ENCODE results near the gene SKOR1. TPM values are rescaled to one million over a fixed set of nuclear protein-coding genes. Genes with fewer than 3 reads are reported as not detected.

SKOR1 gene
- 0.24 TPM for polyA plus RNA-seq (2013, experiment 1 of 2)
- 0.21 TPM for polyA plus RNA-seq (2013, experiment 2 of 2)

DNA sequence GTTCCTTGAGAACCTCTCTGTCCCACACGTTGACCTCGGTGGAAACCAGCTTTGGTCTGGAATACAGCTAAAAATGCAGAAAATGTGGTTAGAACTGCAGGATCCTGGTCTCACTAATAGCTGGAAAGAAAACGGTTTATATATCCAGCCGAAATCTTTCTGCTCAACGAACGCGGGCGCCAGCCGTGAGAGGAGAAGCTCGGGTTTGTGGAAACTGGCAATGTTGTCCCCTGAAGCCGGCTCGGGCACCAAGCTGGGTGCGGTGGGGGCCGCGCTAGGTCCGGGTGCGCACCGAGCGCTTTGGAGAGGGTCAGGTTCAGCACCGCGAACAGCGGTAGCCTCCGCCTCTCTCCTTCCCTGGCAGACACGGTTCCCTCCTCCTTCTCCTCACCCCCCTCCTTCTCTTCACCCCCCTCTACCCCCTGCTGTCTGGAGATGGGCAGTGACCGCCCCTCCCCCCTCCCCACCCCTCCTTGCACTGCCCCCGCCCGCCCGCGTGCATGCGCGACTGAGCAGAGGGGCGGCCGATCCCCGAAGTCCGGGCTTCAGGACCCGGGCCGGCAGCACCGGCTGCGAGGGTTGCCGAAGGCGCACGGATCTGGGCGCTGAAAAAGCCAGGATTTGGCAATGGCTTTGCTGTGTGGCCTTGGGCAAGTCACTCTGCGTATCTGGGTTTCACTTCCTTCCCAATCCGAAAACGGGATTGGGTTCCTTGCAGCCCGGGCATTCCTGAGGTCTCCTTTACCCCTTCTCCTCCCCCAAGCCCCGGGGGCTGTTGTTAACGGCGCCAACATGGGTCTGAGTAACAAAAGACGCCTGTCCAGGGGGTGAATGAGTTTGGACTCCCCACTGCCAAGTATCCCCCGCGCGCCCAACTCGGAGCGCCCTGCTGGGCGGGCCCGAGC lies at the start of gene SKOR1:
Gene SKOR1 (plus strand): TSS at position 534 of the 905 bp plus-strand sequence. CDS start 94 bp downstream, at position 628.
- no peak within 1 kb of the TSS for H2BK12ac ChIP-seq (ENCODE audit: low read length)
- H2BK5ac ChIP-seq (ENCODE audit: low read length): peak within 1 kb of the TSS; percentile 11
- H4K91ac ChIP-seq (ENCODE audit: low read depth, low read length, poor library complexity): no peak within 1 kb of the TSS
- H3K9ac ChIP-seq (ENCODE audit: low read depth, low read length, poor library complexity): no peak within 1 kb of the TSS
- H2BK120ac ChIP-seq (ENCODE audit: low read depth, low read length): no peak within 1 kb of the TSS
- H3K9me3 ChIP-seq (replicated peaks in 1 of 2; ENCODE audit: control insufficient read depth in 2 of 2, insufficient read depth in 1 of 2, low read depth in 1 of 2, low read length in 2 of 2): peaks cover 3 to 7% of the 10 kb centered on the region in 2 donors
- peak within 1 kb of the TSS; percentile 31 for H3K18ac ChIP-seq (ENCODE audit: low read length)
- no peak within 1 kb of the TSS for H3K27ac ChIP-seq (replicated peaks; ENCODE audit: low read length)
- no peaks in the 10 kb centered on the region for H3K36me3 ChIP-seq (replicated peaks in 1 of 2; ENCODE audit: control insufficient read depth in 2 of 2, insufficient read depth in 2 of 2, low read length in 2 of 2)
- DNase-seq (ENCODE audit: low spot score): no peak
- H2BK15ac ChIP-seq (ENCODE audit: low read length): no peak within 1 kb of the TSS
- H3K4me1 ChIP-seq (ENCODE audit: control insufficient read depth in 2 of 2, insufficient read depth in 1 of 2, low read depth in 1 of 2, low read length in 2 of 2): peaks cover 5 to 22% of the 10 kb centered on the region in 2 donors
- WGBS, 2 donors (ENCODE audit: extremely low coverage in 2 of 2, insufficient read length in 2 of 2, insufficient replicate concordance in 1 of 2): no CpG with 5 or more reads among the region's 58 CpGs
- H3K4ac ChIP-seq (ENCODE audit: low read length): no peak within 1 kb of the TSS
- peak within 1 kb of the TSS; percentile 71 for H3K14ac ChIP-seq (ENCODE audit: low read length)
- no peak within 1 kb of the TSS for H2AK5ac ChIP-seq (ENCODE audit: low read depth, low read length)
- no peak within 1 kb of the TSS for H4K8ac ChIP-seq (ENCODE audit: low read depth, low read length)
- H3K4me3 ChIP-seq (ENCODE audit: low read length in 2 of 2): peak within 1 kb of the TSS in 1 of 2 donors; percentile 56
- peaks cover 91 to 99% (median 99%) of the 10 kb centered on the region in 3 experiments for H3K27me3 ChIP-seq (ENCODE audit: control insufficient read depth in 3 of 3, insufficient read depth in 3 of 3, low read depth in 1 of 3, low read length in 3 of 3)
- H3K4me2 ChIP-seq (ENCODE audit: insufficient read depth, low read length, poor library complexity, severe bottlenecking): no peak within 1 kb of the TSS
- peaks cover 6% of the 10 kb centered on the region for H3K79me1 ChIP-seq (ENCODE audit: low read depth, low read length)
- peak within 1 kb of the TSS; percentile 42 for H2AFZ ChIP-seq (ENCODE audit: low read length)
- peak within 1 kb of the TSS; percentile 98 for H3K23ac ChIP-seq (ENCODE audit: low read depth, low read length, poor library complexity)

- no peaks in the 10 kb centered on the region for H3K27me3 ChIP-seq (ENCODE audit: control insufficient read depth in 3 of 3, insufficient read depth in 3 of 3, low read depth in 1 of 3, low read length in 3 of 3)
- WGBS, 2 donors (ENCODE audit: extremely low coverage in 2 of 2, insufficient read length in 2 of 2, insufficient replicate concordance in 1 of 2): no CpG with 5 or more reads among the region's 3 CpGs
- H3K4me3 ChIP-seq (ENCODE audit: low read length in 2 of 2): no peak overlapping the region
These were observed 49.3 kb upstream of the SKOR1 start for GRCh38 chr15:67775998-67776397.

GRCh38 chr15:67776600-67776999 lies 48.7 kb upstream of the SKOR1 start:
- H3K27ac ChIP-seq (replicated peaks; ENCODE audit: low read length): no peak overlapping the region

More at GRCh38 chr15:67775998-67776397, 49.3 kb upstream of the SKOR1 start:
- H3K79me1 ChIP-seq (ENCODE audit: low read depth, low read length): no peaks in the 10 kb centered on the region
- no peaks in the 10 kb centered on the region for H3K9me3 ChIP-seq (replicated peaks in 1 of 2; ENCODE audit: control insufficient read depth in 2 of 2, insufficient read depth in 1 of 2, low read depth in 1 of 2, low read length in 2 of 2)
- peaks cover 4 to 11% of the 10 kb centered on the region in 2 donors for H3K4me1 ChIP-seq (ENCODE audit: control insufficient read depth in 2 of 2, insufficient read depth in 1 of 2, low read depth in 1 of 2, low read length in 2 of 2)
- H2AFZ ChIP-seq (ENCODE audit: low read length): no peak overlapping the region
- no peak overlapping the region for H3K18ac ChIP-seq (ENCODE audit: low read length)
- no peaks in the 10 kb centered on the region for H3K36me3 ChIP-seq (replicated peaks in 1 of 2; ENCODE audit: control insufficient read depth in 2 of 2, insufficient read depth in 2 of 2, low read length in 2 of 2)
- no peak overlapping the region for H2BK120ac ChIP-seq (ENCODE audit: low read depth, low read length)
- no peak overlapping the region for H3K4me2 ChIP-seq (ENCODE audit: insufficient read depth, low read length, poor library complexity, severe bottlenecking)
- H2AK5ac ChIP-seq (ENCODE audit: low read depth, low read length): no peak overlapping the region
- no peak overlapping the region for H3K4ac ChIP-seq (ENCODE audit: low read length)
- H4K8ac ChIP-seq (ENCODE audit: low read depth, low read length): no peak overlapping the region
- no peak for DNase-seq (ENCODE audit: low spot score)
- H3K27ac ChIP-seq (replicated peaks; ENCODE audit: low read length): no peak overlapping the region
- no peak overlapping the region for H4K91ac ChIP-seq (ENCODE audit: low read depth, low read length, poor library complexity)
- no peak overlapping the region for H2BK12ac ChIP-seq (ENCODE audit: low read length)
- H3K9ac ChIP-seq (ENCODE audit: low read depth, low read length, poor library complexity): no peak overlapping the region
- no peak overlapping the region for H2BK15ac ChIP-seq (ENCODE audit: low read length)
- no peak overlapping the region for H3K23ac ChIP-seq (ENCODE audit: low read depth, low read length, poor library complexity)
- H2BK5ac ChIP-seq (ENCODE audit: low read length): no peak overlapping the region
- H3K14ac ChIP-seq (ENCODE audit: low read length): no peak overlapping the region

DNA sequence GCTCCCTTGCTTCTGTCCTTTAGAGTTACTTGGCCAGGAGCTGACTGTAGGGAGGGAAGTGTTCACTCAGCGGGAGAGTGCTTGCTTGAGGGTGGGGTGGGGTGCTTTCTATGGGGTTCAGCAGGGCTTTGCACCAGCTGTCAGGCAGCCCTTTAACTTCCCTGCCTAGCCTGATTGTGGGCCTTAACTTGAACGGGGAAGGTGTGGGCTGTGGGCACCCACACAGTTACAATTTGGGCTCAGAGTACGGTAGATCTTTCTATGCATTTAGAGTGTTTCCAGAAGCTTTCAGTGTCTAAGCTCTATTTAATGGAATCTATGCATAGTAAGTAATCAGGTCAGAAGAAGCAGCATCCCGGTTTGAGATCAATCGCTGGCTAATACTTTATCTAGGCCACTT lies 48.2 kb upstream of the SKOR1 start:
- no peak overlapping the region for H3K9ac ChIP-seq (ENCODE audit: low read depth, low read length, poor library complexity)
- no peak overlapping the region for H2BK15ac ChIP-seq (ENCODE audit: low read length)
- no peak overlapping the region for H2AK5ac ChIP-seq (ENCODE audit: low read depth, low read length)
- no peak overlapping the region for H2BK5ac ChIP-seq (ENCODE audit: low read length)
- no peak overlapping the region for H3K14ac ChIP-seq (ENCODE audit: low read length)
- H3K79me1 ChIP-seq (ENCODE audit: low read depth, low read length): no peaks in the 10 kb centered on the region
- no peaks in the 10 kb centered on the region for H3K36me3 ChIP-seq (replicated peaks in 1 of 2; ENCODE audit: control insufficient read depth in 2 of 2, insufficient read depth in 2 of 2, low read length in 2 of 2)
- no peak overlapping the region for H3K4me2 ChIP-seq (ENCODE audit: insufficient read depth, low read length, poor library complexity, severe bottlenecking)
- no peaks in the 10 kb centered on the region for H3K27me3 ChIP-seq (ENCODE audit: control insufficient read depth in 3 of 3, insufficient read depth in 3 of 3, low read depth in 1 of 3, low read length in 3 of 3)
- no peak overlapping the region for H3K4me3 ChIP-seq (ENCODE audit: low read length in 2 of 2)
- no peak overlapping the region for H3K18ac ChIP-seq (ENCODE audit: low read length)
- peaks cover 10 to 17% of the 10 kb centered on the region in 2 donors for H3K4me1 ChIP-seq (ENCODE audit: control insufficient read depth in 2 of 2, insufficient read depth in 1 of 2, low read depth in 1 of 2, low read length in 2 of 2)
- H4K91ac ChIP-seq (ENCODE audit: low read depth, low read length, poor library complexity): no peak overlapping the region
- no peak overlapping the region for H2BK120ac ChIP-seq (ENCODE audit: low read depth, low read length)
- no peak overlapping the region for H3K4ac ChIP-seq (ENCODE audit: low read length)
- no peak for DNase-seq (ENCODE audit: low spot score)
- no peak overlapping the region for H2AFZ ChIP-seq (ENCODE audit: low read length)
- no peak overlapping the region for H2BK12ac ChIP-seq (ENCODE audit: low read length)
- no peaks in the 10 kb centered on the region for H3K9me3 ChIP-seq (replicated peaks in 1 of 2; ENCODE audit: control insufficient read depth in 2 of 2, insufficient read depth in 1 of 2, low read depth in 1 of 2, low read length in 2 of 2)
- no CpG with 5 or more reads among the region's 5 CpGs for WGBS, 2 donors (ENCODE audit: extremely low coverage in 2 of 2, insufficient read length in 2 of 2, insufficient replicate concordance in 1 of 2)
- no peak overlapping the region for H4K8ac ChIP-seq (ENCODE audit: low read depth, low read length)
- no peak overlapping the region for H3K23ac ChIP-seq (ENCODE audit: low read depth, low read length, poor library complexity)
- H3K27ac ChIP-seq (replicated peaks; ENCODE audit: low read length): no peak overlapping the region

More at GRCh38 chr15:67776600-67776999, 48.7 kb upstream of the SKOR1 start:
- Histone ChIP-seq H3K18ac (ENCODE audit: low read length) (no peak overlapping the region), H3K9me3 (replicated peaks in 1 of 2; ENCODE audit: control insufficient read depth in 2 of 2, insufficient read depth in 1 of 2, low read depth in 1 of 2, low read length in 2 of 2) (no peaks in the 10 kb centered on the region), H3K4ac (ENCODE audit: low read length) (no peak overlapping the region), H2BK12ac (ENCODE audit: low read length) (no peak overlapping the region), H3K4me1 (ENCODE audit: control insufficient read depth in 2 of 2, insufficient read depth in 1 of 2, low read depth in 1 of 2, low read length in 2 of 2) (peaks cover 5 to 16% of the 10 kb centered on the region in 2 donors), H2BK15ac (ENCODE audit: low read length) (no peak overlapping the region), H2BK120ac (ENCODE audit: low read depth, low read length) (no peak overlapping the region), H2AFZ (ENCODE audit: low read length) (no peak overlapping the region), H3K27me3 (ENCODE audit: control insufficient read depth in 3 of 3, insufficient read depth in 3 of 3, low read depth in 1 of 3, low read length in 3 of 3) (no peaks in the 10 kb centered on the region), H2BK5ac (ENCODE audit: low read length) (no peak overlapping the region), H3K23ac (ENCODE audit: low read depth, low read length, poor library complexity) (no peak overlapping the region), H3K14ac (ENCODE audit: low read length) (no peak overlapping the region), H3K4me3 (ENCODE audit: low read length in 2 of 2) (no peak overlapping the region), H4K91ac (ENCODE audit: low read depth, low read length, poor library complexity) (no peak overlapping the region), H3K79me1 (ENCODE audit: low read depth, low read length) (no peaks in the 10 kb centered on the region), H4K8ac (ENCODE audit: low read depth, low read length) (no peak overlapping the region), H3K9ac (ENCODE audit: low read depth, low read length, poor library complexity) (no peak overlapping the region), H2AK5ac (ENCODE audit: low read depth, low read length) (no peak overlapping the region), H3K4me2 (ENCODE audit: insufficient read depth, low read length, poor library complexity, severe bottlenecking) (no peak overlapping the region), H3K36me3 (replicated peaks in 1 of 2; ENCODE audit: control insufficient read depth in 2 of 2, insufficient read depth in 2 of 2, low read length in 2 of 2) (no peaks in the 10 kb centered on the region)
- no peak for DNase-seq (ENCODE audit: low spot score)
- WGBS, 2 donors (ENCODE audit: extremely low coverage in 2 of 2, insufficient read length in 2 of 2, insufficient replicate concordance in 1 of 2): no CpG with 5 or more reads among the region's 3 CpGs
